GM21619 (cell line): Measurements from ENCODE around the gene PRRG2.
"Not testable (repeated sequence)": the region's sequence is repeated elsewhere in the genome, so short reads cannot be mapped to it uniquely, and the experiment has no call there.

Experiments
- ATAC-seq: cut with Tn5 transposase; IDR thresholded peaks from one replicate; pipeline ENCODE4 v1.9.1; 2021; ENCODE audit not compliant: unreplicated experiment

PRRG2 gene

GRCh38 chr19:49601482-49602038, 20.4 kb downstream of the PRRG2 start:
- no peak for ATAC-seq

DNA sequence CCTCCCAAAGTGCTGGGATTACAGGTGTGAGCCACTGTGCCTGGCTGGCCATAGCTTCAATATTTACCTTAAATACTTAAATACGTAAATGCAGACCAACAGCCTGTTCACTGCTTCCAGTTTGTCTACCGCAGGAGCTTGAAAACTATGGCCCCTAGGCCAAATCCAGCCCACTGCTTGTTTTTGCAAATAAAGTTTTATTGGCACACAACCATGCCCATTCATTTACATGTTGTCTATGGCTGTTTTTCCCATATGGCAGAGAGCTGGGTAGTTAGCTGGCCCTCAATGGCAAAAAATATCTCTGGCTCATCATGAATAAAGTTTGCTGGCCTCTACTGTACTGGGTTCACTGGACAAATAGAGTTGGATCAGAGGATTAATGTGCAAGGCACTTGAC, 21.7 kb downstream of the PRRG2 start:
- ATAC-seq, result no peak

- no peak for ATAC-seq
Measured at GRCh38 chr19:49605605-49606004, 24.5 kb downstream of the PRRG2 start.

DNA sequence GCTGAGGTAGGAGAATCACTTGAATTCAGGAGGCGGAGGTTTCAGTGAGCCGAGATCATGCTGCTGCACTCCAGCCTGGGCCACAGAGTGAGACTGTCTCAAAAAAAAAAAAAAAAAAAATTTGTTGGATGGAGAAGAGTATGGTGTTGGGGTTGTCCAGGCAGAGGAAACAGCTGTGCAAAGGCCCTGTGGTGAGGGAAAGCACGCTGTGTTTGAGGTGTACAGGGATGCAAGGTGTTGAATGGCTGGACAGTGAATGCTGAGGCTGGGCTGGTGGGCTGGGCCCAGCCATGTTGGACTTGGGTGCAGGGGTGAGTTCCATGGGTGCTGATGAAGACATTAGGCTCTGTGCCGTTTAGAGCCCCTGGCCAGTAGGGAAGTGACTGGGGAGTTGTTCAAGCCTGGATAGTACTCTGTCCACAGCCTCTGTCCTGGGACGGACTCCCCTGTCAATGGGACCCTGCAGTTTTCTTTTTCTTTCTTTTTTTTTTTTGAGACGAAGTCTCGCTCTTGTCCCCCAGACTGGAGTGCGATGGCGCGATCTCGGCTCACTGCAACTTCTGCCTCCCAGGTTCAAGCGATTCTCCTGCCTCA, 28.5 kb downstream of the PRRG2 start:
- no peak for ATAC-seq

DNA sequence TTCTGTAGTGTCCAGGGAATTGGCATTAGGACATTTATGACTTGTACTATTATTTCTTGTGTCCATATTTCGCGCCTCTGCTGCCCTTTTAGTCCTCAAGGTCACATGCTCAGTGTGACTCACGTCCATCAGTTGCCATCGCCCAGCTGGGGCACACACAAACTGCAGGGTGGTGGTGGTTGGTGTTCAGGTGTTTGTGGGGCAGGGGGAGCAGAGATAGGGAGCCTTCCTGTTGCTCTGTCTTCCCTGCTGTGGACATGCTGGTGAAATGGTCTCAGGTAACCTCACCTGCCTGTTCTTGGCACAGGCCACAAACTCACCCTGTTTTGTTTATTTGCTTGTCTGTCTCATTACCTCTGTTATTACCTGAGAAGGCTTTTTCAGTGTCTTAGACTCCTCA, 32.3 kb downstream of the PRRG2 start:
- no peak for ATAC-seq

DNA sequence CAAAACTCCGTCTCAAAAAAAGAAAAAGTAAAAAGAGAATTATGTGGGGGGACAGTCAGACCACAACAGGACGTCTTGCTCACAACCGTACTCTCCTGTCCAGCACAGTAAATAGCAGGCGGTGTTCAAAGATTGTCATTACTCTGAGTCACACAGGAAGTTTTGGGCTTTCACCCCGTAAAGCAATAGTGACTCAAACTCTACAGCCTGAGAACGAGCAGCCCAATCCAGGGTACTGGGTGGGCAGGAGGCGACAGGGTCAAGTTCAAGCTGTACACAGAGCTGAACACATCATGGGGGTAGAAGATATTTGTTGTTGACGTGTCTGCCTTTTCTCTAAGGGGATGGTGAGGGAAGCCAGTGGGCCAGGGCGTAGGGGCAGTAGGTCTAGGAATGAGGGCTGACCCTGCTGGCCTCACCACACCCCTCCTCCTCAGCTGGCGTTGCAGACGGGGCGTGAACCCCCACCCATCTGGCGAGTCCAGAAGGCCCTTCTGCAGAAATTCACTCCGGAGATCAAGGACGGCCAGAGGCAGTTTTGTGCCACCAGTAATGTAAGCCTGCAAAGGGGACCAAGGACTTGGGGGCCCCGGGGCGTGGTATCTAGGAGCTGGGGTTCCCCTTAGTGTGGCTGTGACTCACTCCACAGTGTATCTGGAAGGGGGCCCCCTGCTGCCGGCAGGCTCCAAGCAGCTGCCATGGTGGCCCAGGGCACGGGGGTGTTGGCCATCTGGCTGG, 33.1 kb downstream of the PRRG2 start:
- ATAC-seq, result no peak

GRCh38 chr19:49615861-49616260, 34.7 kb downstream of the PRRG2 start:
- ATAC-seq, result no peak

- no peak for ATAC-seq
Measured at GRCh38 chr19:49616532-49616931, 35.4 kb downstream of the PRRG2 start.

- ATAC-seq, result no peak
Measured at GRCh38 chr19:49616945-49617344, 35.8 kb downstream of the PRRG2 start.

- not testable (repeated sequence) for ATAC-seq
Measured at GRCh38 chr19:49617860-49618259, 36.7 kb downstream of the PRRG2 start.

DNA sequence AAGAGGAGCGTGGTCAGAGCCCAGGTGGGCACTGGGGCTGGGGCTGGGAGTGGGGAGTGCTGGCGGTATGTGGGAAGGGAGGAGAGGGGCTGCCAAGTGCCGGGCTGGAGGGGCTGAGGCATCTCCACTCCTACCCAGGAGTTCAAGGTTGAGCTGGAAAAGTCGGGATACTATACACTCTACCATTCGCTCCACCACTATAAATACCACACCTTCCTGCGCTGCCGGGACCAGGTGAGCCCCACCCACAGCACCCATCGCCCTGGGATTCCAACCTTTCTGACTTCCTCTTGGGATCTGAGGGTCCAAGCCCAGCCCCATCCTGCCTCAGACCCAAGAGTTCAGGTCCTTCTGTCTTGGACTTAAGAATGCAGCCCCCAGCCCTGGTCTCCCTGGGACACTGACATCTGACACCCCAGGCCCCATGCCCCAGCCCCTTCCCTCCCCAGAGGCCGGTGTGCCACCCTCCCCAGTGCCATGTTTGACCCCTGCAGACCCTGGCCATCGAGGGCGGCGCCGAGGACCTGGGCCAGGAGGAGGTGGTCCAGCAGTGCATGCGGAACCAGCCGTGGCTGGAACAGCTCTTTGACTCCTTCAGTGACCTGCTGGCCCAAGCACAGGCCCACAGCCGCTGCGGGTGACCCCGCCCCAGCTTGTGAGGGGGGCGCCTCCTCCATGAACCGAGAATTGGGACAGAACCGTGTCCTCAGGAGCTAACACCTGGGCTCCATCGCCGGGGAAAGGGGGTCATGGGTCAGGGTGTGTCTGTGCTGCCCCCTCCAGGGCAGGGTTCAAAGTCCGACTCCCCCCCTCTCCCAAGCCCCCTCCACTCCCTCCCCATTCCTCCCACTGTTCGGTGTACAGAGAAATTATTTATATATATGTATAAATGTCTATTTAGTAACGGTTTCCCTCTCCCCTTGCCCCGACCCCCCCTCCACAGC, 44.1 kb downstream of the PRRG2 start:
- no peak for ATAC-seq

GRCh38 chr19:49626226-49626625, 45.1 kb downstream of the PRRG2 start:
- ATAC-seq, result no peak

DNA sequence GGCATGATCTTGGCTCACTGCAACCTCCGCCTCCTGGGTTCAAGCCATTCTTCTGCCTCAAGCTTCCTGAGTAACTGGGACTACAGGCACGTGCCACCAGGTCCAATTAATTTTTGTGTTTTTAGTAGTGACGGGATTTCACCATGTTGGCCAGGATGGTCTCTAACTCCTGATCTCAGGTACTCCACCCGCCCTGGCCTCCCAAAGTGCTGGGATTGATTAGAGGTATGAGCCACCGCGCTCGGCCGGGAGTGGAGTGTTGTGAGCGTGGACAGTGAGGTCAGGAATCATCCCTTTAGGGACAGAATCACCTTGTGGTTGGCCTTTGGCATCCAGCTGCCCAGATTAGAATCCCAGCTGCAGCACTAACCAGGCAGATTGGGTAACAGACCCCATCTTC, 48.5 kb downstream of the PRRG2 start:
- no peak for ATAC-seq

DNA sequence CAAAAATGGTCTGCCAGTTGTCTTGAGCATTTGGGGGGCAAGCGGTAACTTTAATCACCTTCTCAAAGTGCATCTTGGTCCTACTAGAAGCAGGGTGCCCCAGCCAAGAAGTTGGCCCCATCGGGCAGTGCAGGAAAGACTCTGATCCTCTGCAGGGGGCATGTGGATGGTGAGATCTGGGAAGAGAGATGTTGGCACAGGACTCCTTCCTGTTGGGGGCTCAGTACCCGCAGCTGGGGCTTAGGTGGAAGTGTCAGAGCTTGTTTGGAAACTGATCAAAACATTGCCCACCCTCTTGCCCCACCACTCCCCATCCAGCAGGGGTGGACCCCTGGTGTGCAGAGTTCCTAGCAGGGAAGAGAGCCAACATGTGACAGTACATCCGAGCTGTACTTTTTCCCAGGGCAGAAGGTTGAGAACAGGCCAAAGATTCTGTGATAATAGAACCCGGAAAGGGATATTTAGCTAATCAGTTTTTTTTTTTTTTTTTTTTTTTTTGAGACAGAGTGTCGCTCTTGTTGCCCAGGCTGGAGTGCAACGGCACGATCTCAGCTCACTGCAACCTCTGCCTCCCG, 50.0 kb downstream of the PRRG2 start:
- no peak for ATAC-seq

- ATAC-seq, result no peak
Measured at GRCh38 chr19:49631610-49632192, 50.6 kb downstream of the PRRG2 start.

- ATAC-seq, result no peak
Measured at GRCh38 chr19:49632576-49632975, 51.5 kb downstream of the PRRG2 start.

- not testable (repeated sequence) for ATAC-seq
Measured at GRCh38 chr19:49633273-49633672, 52.2 kb downstream of the PRRG2 start.

- no peak for ATAC-seq
Measured at GRCh38 chr19:49635530-49636232, 54.6 kb downstream of the PRRG2 start.

DNA sequence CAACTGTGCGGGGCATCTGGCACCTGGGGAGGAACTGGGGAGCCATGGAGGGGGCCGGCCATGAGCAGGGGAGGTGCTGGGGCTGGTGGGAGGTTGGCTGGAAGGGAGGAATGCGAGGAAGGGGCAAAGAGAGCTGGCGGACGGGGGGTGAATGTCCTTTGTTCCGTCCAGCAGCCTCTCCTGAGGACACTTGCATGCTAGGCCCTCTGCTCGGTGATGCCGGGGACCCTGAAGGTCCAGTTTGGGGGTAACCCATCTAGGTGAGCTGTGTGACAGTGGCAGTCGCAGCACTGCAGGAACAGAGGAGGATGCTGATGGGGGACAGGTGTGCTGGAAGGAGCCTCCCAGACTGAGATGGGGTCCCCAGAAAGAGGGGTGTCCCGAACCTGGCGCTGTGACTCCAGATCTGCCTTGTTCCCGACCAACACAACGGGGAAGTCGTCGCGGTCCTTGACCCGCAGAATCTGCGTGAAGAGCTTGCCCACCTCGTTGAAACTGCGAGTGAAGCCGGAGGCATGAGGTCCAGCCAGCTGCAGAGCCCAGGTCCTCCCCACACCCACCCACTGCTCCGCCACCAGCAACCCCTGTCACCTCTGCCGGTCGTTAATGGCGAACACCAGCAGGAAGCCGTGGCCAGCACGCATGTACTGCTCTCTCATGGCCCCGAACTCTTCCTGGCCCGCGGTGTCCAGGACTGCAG, 55.3 kb downstream of the PRRG2 start:
- ATAC-seq, result no peak
